HG03045 (cell line): ENCODE measurements around the gene NPHS2.

Experiments used
- ATAC-seq: cut with Tn5 transposase; IDR thresholded peaks from one replicate; pipeline ENCODE4 v1.9.1; 2021; ENCODE audit warnings: mild to moderate bottlenecking, moderate library complexity; ENCODE audit not compliant: unreplicated experiment

Gene NPHS2

DNA sequence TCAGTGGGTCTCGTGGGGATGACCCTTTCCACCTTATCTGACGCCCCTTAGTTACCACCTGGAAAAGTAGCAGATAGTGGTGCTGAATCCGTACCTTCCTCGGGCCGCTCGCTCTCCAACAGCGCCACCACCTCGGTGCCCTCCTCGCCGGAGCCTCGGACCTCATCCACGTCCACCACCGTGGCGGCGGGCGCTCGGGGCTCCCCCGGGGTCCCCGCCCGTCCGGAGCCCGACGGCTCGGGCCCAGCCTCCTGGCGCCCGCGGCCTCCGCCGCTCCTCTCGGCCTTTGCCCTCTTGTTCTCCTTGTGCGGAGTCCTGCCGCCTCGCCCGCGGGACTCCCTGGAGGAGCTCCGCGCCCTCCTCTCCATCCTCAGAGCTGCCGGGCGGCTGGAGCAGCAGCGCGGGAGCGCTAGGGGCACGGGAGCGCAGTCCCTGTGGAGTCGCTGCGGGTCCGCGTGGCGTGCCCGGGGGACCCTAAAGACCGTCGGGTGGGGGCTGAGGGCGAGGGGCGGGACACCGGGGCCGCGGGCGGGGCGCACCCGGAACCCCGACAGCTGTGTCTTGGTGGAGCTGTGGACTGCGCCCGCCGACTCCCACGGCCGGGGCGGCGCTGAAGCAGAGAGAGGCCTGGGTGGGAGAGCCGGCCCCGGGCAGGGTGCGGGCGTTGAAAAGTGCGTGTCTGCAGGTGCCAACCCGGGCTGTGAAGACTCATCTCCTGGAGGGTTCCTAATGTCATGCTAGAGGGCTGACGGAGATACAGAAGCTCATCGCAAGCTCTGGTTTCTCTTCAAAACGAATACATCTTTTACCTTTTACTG is at the start of gene NPHS2:
Gene NPHS2, minus strand, starts transcription at position 452 of the 818 bp plus-strand sequence. Its CDS starts 84 bp downstream, at position 368.
- ATAC-seq, result no peak

GRCh38 chr1:179612361-179612760 is 36.6 kb upstream of the NPHS2 start:
- no peak for ATAC-seq

GRCh38 chr1:179601093-179601492 is 25.3 kb upstream of the NPHS2 start:
- no peak for ATAC-seq

DNA sequence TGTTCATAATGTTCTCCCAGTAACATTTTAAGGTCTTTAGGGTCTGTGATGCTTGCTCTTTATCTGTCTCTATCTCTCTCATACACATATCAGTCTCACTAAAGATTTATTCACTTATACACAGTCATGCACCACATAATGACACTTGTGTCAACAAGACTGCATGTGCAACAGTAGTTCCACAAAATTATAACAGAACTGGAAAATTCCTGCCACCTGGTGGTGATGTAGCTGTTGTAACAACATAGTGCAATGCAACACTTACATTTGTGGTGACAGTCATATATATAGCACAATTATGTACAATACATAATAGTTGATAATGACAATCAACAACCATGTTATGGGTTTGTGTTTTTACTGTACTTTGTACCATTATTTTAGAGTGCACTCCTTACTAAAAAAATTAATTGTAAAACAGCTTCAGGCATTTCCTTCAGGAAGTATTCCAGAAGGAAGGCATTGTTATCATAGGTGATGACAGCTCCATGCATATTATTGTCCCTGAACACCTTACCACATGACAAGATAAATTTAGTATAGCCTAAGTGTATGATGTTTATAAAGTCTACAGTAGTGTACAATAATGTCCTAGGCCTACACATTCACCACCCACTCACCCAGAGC is 24.0 kb upstream of the NPHS2 start:
- no peak for ATAC-seq

DNA sequence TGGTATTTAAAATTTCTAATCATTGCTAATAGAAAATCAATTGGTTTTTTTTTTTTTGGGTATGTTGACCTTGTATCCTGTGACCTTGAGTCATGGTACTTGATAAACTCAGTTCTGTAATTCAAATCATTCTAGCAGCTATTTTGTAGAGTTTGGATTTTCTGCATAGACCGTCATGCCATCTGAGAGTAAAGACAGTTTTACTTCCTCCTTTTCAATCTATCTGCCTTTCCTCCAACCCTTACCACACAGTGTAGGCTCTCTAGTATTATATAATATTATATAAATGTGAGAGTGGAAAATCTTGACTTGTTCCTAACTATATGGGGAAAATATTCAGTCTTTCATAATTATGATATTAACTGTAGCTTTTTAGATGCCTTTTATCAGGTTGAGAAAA is 22.9 kb upstream of the NPHS2 start:
- no peak for ATAC-seq

- ATAC-seq, result no peak
Measured at GRCh38 chr1:179591592-179592580, 16.1 kb upstream of the NPHS2 start, which contains the start of gene TDRD5. TSS of gene TDRD5 (plus strand) at chr1:179591832. CDS start at chr1:179592616, 784 bp downstream.

DNA sequence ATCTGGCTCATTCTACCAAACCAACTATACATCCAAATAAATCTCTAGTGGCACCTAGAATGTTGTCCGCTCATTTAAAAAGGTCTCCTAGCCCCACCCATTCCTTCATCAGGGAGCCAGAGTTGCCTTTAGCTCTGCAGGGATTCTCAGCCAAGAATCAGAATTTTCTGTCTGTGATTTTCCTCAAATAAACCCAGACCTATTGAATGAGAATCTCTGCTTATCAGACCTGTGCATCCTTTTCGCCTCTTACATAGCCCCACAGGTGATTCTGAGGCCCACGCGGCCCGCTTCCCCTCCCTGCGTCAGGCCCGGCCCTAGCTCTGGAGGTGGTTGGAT is 15.5 kb upstream of the NPHS2 start:
- ATAC-seq, result no peak

- no peak for ATAC-seq
Measured at GRCh38 chr1:179590671-179591070, 14.9 kb upstream of the NPHS2 start.

- ATAC-seq, result no peak
Measured at GRCh38 chr1:179589509-179589908, 13.8 kb upstream of the NPHS2 start.

DNA sequence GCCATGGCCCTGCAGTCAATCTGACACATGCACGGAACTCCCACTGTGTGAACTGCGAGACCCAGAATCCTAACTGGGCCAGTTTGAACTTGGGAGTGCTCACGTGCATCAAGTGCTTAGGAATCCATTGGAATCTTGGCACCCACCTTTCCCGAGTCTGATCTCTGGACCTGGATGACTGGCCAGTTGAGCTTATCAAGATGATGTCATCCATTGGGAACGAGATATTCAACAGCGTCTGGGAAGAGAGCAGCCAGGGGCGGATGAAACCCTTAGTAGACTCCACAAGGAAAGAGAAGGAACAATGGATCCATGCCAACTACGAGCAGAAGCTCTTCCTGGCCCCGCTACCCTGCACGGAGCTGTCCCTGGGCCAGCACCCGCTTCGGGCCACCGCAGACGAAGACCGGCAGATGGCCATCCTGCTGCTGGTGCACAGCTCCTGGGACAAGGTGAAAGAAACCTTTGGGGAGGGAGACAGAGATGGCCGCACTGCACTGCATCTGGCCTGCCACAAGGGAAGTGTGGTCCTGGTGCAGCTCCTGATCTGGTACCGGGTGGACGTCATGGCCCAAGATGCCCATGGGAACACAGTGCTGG is 12.8 kb upstream of the NPHS2 start:
- ATAC-seq, result no peak

DNA sequence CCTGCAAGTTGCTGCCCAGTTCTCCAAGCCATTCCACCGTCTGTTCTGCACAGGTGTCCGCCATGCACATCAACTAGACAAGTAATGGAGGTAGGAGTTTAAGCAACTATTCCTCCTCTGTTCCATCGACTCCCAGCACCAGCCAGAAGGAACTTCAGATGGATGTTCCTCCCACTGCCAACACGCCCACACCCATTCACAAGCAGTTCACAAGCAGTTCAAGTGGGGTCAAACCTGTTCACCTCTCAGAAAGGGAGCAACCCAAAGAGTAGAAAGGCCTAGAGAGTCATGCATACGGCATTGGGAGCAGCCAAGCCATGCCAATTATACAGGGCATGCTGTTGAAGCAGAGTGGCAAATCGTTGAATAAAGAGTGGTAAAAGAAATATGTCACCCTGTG is 11.6 kb upstream of the NPHS2 start:
- no peak for ATAC-seq

- no peak for ATAC-seq
Measured at GRCh38 chr1:179586107-179586823, 10.5 kb upstream of the NPHS2 start.

DNA sequence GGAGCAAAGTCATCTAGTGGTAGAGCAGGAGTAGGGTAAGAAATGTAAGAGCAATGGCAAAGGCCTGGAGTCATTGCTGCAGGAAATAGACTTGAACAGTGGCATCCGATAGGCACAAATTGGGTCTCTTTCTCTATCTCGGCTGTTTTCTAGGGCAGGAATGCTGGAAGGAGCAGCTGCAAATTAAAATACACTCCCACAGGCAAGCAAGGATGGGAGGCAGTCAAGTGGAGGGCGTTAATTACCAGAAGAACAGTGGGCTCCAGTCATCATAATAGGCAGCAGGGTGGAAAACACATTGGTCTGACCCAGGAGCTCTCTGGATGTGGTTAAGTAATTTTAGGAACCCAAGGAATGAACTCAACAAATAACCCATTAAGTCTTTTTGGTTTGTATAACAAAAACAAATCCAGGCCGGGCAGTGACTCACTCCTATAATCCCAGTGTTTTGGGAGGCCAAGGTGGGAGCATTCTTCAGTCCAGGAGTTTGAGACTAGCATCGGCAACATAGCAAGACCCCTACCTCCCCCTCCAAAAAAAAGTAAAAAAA is 8.1 kb upstream of the NPHS2 start:
- no peak for ATAC-seq

- ATAC-seq, result no peak
Measured at GRCh38 chr1:179576509-179576908, 761 bp upstream of the NPHS2 start.

GRCh38 chr1:179558078-179558477 is 17.7 kb downstream of the NPHS2 start:
- ATAC-seq, result no peak

DNA sequence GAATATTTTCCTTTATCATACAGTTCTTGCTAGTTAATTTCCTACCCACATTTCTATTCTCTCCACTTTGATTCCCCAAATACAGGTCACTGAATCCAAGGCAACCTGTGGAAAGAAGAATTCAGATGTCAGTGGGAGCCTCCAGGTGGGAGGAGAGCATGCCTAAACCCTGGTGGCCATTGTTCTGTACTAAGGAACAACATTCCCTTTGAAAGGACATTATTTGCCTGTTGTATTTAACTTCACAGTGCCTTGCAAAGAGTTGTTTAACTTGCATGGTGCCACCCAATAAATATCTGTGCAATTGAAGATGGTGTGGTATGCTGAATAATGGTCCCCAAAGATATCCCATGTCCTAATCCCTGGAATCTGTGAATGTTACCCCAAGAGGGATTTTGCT is 21.3 kb downstream of the NPHS2 start:
- no peak for ATAC-seq

GRCh38 chr1:179550746-179551682 is 24.7 kb downstream of the NPHS2 start:
- no peak for ATAC-seq

DNA sequence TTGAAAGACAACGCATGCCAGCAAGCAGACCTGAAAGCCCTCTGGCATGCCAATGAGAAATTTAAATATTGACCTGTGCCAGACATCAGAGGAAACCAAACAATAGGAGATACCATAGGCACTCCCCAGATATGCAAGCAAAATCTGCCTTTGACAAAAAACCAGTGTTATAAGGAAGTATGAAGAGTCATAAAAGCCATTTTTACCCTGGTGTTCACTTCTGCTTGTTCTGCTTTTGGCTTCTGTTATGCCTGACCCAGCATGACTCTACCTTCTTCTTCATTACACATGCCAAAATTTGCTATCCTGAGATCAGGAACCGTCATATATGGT is 26.4 kb downstream of the NPHS2 start:
- ATAC-seq, result no peak
